NB4 (cell line): ENCODE results near the gene IL7R.

Experiments
- DNase-seq: peaks from one replicate; pipeline ENCODE4 v3.0.0; 2010; ENCODE audit warnings: low read depth
- H3K4me3 ChIP-seq: one replicate; pipeline ENCODE4 v1.5.1; 2011; ENCODE audit warnings: mild to moderate bottlenecking, low read depth, low read length, moderate library complexity
- MAX ChIP-seq: IDR thresholded peaks from 2 replicates; pipeline ENCODE4 v1.6.1; 2011; ENCODE audit warnings: low read depth, low read length
- MYC ChIP-seq: IDR thresholded peaks from 2 replicates; pipeline ENCODE4 v1.6.1; 2011; ENCODE audit warnings: low read depth, low read length
- POLR2A ChIP-seq: IDR thresholded peaks from 2 replicates; pipeline ENCODE4 v1.6.1; 2011; ENCODE audit warnings: mild to moderate bottlenecking; ENCODE audit not compliant: insufficient read length; ENCODE audit errors: extremely low read depth
- TF ChIP-seq, protein P1 (sequence below): IDR thresholded peaks from one replicate; pipeline ENCODE4 v1.5.1; 2012; ENCODE audit warnings: low read depth, low read length

The IL7R gene

GRCh38 chr5:35867998-35868397 lies 11.3 kb downstream of the IL7R start:
- no peak for TF ChIP-seq MAX
- TF ChIP-seq, protein P1, sequence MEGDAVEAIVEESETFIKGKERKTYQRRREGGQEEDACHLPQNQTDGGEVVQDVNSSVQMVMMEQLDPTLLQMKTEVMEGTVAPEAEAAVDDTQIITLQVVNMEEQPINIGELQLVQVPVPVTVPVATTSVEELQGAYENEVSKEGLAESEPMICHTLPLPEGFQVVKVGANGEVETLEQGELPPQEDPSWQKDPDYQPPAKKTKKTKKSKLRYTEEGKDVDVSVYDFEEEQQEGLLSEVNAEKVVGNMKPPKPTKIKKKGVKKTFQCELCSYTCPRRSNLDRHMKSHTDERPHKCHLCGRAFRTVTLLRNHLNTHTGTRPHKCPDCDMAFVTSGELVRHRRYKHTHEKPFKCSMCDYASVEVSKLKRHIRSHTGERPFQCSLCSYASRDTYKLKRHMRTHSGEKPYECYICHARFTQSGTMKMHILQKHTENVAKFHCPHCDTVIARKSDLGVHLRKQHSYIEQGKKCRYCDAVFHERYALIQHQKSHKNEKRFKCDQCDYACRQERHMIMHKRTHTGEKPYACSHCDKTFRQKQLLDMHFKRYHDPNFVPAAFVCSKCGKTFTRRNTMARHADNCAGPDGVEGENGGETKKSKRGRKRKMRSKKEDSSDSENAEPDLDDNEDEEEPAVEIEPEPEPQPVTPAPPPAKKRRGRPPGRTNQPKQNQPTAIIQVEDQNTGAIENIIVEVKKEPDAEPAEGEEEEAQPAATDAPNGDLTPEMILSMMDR, result no peak

GRCh38 chr5:35869685-35870277 lies 13.1 kb downstream of the IL7R start:
- no peak overlapping the region for H3K4me3 ChIP-seq
- no peak for DNase-seq

More at GRCh38 chr5:35867998-35868397, 11.3 kb downstream of the IL7R start:
- H3K4me3 ChIP-seq, result no peak overlapping the region
- DNase-seq, result no peak

GRCh38 chr5:35870605-35871004 lies 13.9 kb downstream of the IL7R start:
- DNase-seq, result no peak
- TF ChIP-seq MYC (no peak), MAX (no peak), POLR2A (no peak)
- TF ChIP-seq, protein P1, result no peak
- H3K4me3 ChIP-seq, result no peak overlapping the region

More at GRCh38 chr5:35869685-35870277, 13.1 kb downstream of the IL7R start:
- TF ChIP-seq MYC (no peak), POLR2A (no peak), MAX (no peak)
- TF ChIP-seq, protein P1, result no peak

DNA sequence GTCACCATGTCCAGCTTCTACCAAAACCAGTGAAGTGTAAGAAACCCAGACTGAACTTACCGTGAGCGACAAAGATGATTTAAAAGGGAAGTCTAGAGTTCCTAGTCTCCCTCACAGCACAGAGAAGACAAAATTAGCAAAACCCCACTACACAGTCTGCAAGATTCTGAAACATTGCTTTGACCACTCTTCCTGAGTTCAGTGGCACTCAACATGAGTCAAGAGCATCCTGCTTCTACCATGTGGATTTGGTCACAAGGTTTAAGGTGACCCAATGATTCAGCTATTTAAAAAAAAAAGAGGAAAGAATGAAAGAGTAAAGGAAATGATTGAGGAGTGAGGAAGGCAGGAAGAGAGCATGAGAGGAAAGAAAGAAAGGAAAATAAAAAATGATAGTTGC lies 19.8 kb downstream of the IL7R start:
- DNase-seq, result no peak
- H3K4me3 ChIP-seq, result no peak overlapping the region
- TF ChIP-seq MYC (no peak), POLR2A (no peak), MAX (no peak)
- TF ChIP-seq, protein P1, result no peak

DNA sequence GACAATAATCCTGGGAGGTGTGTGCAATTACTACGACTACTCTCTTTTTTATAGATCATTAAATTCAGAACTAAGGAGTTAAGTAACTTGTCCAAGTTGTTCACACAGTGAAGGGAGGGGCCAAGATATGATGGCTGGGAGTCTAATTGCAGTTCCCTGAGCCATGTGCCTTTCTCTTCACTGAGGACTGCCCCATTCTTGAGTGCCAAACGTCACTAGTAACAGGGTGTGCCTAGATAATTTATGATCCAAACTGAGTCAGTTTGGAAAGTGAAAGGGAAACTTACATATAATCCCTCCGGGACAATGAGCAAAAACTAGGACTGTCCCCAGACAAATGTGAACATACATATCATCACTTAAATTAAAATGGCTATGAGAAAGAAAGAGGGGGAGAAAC lies 20.2 kb downstream of the IL7R start:
- no peak for DNase-seq
- TF ChIP-seq, protein P1, result no peak
- TF ChIP-seq MYC (no peak), POLR2A (no peak), MAX (no peak)
- H3K4me3 ChIP-seq, result no peak overlapping the region
